Gastroesophageal sphincter (tissue), 4 donors: ENCODE data around the gene LMO1. TPM values are rescaled to one million over a fixed set of nuclear protein-coding genes. Genes with fewer than 3 reads are reported as not detected.
A peak's percentile ranks its signal among the peaks of the same experiment; 100 is the strongest.

Experiments
- ATAC-seq: fragments of 150-250 bp; one replicate; pipeline ENCODE4 v1.9.1; 2016; ENCODE audit warnings: mild to moderate bottlenecking, moderate library complexity
- H3K27ac ChIP-seq, 4 donors: fragments of 200-600 bp; sonication (generic) in 3 of 4; 1 replicate in 3 of 4; 2 replicates in 1 of 4; pipeline ENCODE4 v1.5.1; 2016 to 2019
- H3K27me3 ChIP-seq: fragments of 200-600 bp; sonication (generic); one replicate; pipeline ENCODE4 v1.5.1; 2019
- H3K36me3 ChIP-seq, 2 donors: fragments of 200-600 bp; sonication (generic); one replicate each; pipeline ENCODE4 v1.5.1; 2019; ENCODE audit warnings: control low read depth in 1 of 2
- H3K4me1 ChIP-seq, 3 donors: fragments of 200-600 bp; sonication (generic); 1 replicate in 2 of 3; 2 replicates in 1 of 3; pipeline ENCODE4 v1.5.1; 2016 to 2019; ENCODE audit warnings: control low read depth in 2 of 3
- H3K4me3 ChIP-seq, 2 donors: fragments of 200-600 bp; sonication (generic); one replicate each; pipeline ENCODE4 v1.5.1; 2019; ENCODE audit warnings: mild to moderate bottlenecking in 1 of 2, moderate library complexity in 1 of 2
- H3K9me3 ChIP-seq, 3 donors: fragments of 200-600 bp; sonication (generic); one replicate each; pipeline ENCODE4 v1.5.1; 2017 to 2019; ENCODE audit warnings: control low read depth in 2 of 3
- EP300 ChIP-seq: sonication (generic); formaldehyde crosslinking; IDR thresholded peaks from one replicate; pipeline ENCODE4 v1.6.1; 2017; ENCODE audit warnings: antibody characterized with exemption, mild to moderate bottlenecking
- POLR2A ChIP-seq, 2 donors: fragments of 450-650 bp; IDR thresholded peaks; one replicate each; pipeline ENCODE4 v1.6.1; 2017; ENCODE audit warnings: antibody characterized with exemption in 2 of 2, mild to moderate bottlenecking in 2 of 2, moderate library complexity in 1 of 2
- POLR2AphosphoS5 ChIP-seq: sonication (generic); formaldehyde crosslinking; IDR thresholded peaks from one replicate; pipeline ENCODE4 v1.6.1; 2017; ENCODE audit warnings: antibody characterized with exemption
- WGBS, 2 donors: methylation state at CpG; one replicate each; pipeline ENCODE4 v1.1.5; 2018; ENCODE audit warnings: low coverage in 1 of 2; 5-methylcytosine and 5-hydroxymethylcytosine counted together
- total RNA-seq, 4 donors: library from RNA; depleted of rRNA; stranded (reverse); fragments of >200 nt; gene quantifications; one replicate each; pipeline ENCODE4 v1.1.0, GENCODE V29; 2016
- TF ChIP-seq, protein P1 (sequence below), 4 experiments: fragments of 200-600 bp in 2 of 4; fragments of 450-650 bp in 2 of 4; sonication (generic) in 1 of 4; IDR thresholded peaks; one replicate each; pipeline ENCODE4 v1.5.1; 2017 to 2019; ENCODE audit warnings: antibody characterized with exemption in 4 of 4, mild to moderate bottlenecking in 2 of 4, moderate library complexity in 2 of 4

Gene LMO1
- total RNA-seq, 4 donors from 2014 or later, result not detected

DNA sequence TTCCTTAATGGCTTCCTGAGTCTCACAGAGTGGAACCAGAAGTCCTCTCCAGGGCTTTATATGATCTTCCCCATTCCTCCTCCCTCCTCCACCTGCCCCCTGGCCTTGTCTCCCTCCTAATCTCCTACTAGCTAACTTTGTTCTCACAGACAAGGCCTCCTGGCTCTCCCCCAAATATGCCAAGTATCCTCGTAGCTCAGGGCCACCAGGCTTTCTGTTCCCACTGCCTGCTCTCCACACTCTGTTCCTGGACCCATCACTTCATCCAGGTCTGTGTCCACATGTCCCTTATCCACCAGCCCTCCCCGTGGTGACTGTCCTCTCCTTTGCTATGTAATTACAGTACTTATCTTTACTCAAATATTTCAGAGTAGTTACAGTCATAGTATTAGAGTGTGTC lies 23.2 kb upstream of the LMO1 start:
- Histone ChIP-seq H3K9me3 (no peaks in the 10 kb centered on the region), H3K36me3 (no peaks in the 10 kb centered on the region), H3K4me1 (peaks cover 0 to 22% (median 3%) of the 10 kb centered on the region in 3 donors), H3K27me3 (no peaks in the 10 kb centered on the region), H3K27ac (no peak overlapping the region), H3K4me3 (no peak overlapping the region)
- no peak for ATAC-seq
- WGBS, 2 donors, result 25 to 63% methylated on average over 1 to 2 of the region's 2 CpGs
- TF ChIP-seq POLR2AphosphoS5 (no peak), EP300 (no peak), POLR2A (IDR thresholded peaks at IDR 0.05) (no peak)
- TF ChIP-seq, protein P1, sequence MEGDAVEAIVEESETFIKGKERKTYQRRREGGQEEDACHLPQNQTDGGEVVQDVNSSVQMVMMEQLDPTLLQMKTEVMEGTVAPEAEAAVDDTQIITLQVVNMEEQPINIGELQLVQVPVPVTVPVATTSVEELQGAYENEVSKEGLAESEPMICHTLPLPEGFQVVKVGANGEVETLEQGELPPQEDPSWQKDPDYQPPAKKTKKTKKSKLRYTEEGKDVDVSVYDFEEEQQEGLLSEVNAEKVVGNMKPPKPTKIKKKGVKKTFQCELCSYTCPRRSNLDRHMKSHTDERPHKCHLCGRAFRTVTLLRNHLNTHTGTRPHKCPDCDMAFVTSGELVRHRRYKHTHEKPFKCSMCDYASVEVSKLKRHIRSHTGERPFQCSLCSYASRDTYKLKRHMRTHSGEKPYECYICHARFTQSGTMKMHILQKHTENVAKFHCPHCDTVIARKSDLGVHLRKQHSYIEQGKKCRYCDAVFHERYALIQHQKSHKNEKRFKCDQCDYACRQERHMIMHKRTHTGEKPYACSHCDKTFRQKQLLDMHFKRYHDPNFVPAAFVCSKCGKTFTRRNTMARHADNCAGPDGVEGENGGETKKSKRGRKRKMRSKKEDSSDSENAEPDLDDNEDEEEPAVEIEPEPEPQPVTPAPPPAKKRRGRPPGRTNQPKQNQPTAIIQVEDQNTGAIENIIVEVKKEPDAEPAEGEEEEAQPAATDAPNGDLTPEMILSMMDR (IDR thresholded peaks at IDR 0.05), result no peak

DNA sequence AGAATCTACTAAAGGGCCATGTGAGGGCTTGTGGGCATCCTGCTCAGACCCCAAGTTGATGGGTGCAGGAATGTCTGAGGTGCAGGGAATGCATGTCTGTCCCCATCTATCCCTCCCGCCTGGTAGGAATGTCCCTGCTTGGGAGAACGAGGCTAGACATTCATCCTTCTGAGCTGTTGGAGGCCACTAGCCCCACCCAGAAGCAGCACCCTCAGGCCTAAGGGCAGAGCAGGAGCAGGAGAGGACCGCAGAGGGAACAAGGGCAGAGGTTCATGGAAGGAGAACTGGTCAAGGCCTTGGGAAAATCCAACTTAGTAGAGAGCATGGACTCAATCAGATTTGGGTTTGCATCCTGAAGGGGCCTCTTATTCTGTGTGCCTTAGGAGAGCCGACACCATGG lies 22.1 kb upstream of the LMO1 start:
- H3K27ac ChIP-seq, result no peak overlapping the region
- TF ChIP-seq, protein P1 (IDR thresholded peaks at IDR 0.05), result no peak
- TF ChIP-seq POLR2AphosphoS5 (no peak), POLR2A (IDR thresholded peaks at IDR 0.05) (no peak), EP300 (no peak)
- no peaks in the 10 kb centered on the region for H3K9me3 ChIP-seq
- peaks cover 0 to 22% (median 3%) of the 10 kb centered on the region in 3 donors for H3K4me1 ChIP-seq
- no peaks in the 10 kb centered on the region for H3K36me3 ChIP-seq
- no peak for ATAC-seq
- no peaks in the 10 kb centered on the region for H3K27me3 ChIP-seq
- 93 to 100% methylated on average over 1 to 4 of the region's 4 CpGs for WGBS, 2 donors
- H3K4me3 ChIP-seq, result no peak overlapping the region

DNA sequence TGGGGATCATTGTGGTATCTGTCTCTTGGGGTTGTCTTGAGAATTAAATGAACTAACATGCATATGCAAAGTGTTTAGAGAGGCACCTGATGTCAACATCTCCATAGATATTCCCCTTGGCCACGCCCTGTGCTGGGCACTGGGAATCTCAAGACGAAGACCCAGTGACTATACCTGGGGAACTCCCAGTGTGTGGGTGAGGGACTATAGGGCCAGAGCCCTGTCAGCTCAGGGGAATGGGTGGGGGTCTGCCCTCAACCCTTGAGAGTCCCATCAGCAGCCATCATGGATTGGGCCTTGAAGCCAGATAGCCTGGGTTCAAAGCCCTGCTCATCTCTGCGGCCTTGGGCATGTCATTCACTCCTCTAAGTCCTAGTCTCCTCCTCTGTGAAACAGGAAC lies 21.6 kb upstream of the LMO1 start:
- no peak overlapping the region for H3K4me3 ChIP-seq
- no peak for TF ChIP-seq POLR2A (IDR thresholded peaks at IDR 0.05)
- no peak for TF ChIP-seq EP300
- TF ChIP-seq, protein P1 (IDR thresholded peaks at IDR 0.05), result no peak
- H3K36me3 ChIP-seq, result no peaks in the 10 kb centered on the region
- no peak for ATAC-seq
- H3K27ac ChIP-seq, result no peak overlapping the region
- no peaks in the 10 kb centered on the region for H3K27me3 ChIP-seq
- no peaks in the 10 kb centered on the region for H3K9me3 ChIP-seq
- H3K4me1 ChIP-seq, result peaks cover 0 to 21% (median 3%) of the 10 kb centered on the region in 3 donors
- no CpG with 5 or more reads among the region's 3 CpGs for WGBS, 2 donors

DNA sequence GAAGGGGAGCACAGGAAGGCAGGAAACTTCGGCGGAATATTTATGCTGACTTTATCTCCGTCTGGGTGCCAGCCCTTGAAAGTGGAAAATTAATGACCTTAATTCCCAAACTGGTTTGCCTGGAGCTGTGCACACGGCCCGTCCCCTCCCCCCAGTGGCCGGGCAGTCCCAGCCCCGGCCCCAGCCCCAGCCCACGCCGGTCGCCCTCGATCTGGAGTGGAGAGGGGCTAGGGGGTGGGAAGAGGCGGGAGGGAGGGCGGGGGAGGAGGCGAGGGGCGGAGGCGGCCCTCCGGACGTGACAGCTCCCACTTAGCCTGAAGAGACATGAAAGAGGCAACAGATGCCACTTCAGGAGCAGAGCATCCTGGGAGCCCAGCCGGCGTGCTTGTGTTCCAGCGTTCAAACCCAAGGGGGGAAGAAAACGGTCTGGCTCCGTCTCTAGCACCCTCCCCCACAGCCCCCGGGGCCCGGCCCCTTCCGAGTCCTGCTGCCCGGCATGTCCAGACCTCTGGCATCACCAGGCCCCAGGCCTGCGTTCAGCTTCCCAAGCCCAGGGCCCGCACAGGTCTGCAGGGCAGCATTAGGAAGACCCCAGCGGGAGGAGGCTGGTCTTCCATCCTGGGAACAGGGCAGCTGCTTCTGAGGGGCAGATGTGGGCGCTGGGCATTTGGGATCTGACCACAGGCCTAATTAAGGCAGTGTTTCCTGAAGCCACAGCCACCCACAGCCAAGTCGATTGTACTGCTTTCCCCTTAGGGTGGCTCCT lies 20.0 kb upstream of the LMO1 start:
- 0 to 14% methylated on average over 3 to 4 of the region's 32 CpGs for WGBS, 2 donors
- H3K9me3 ChIP-seq, result no peaks in the 10 kb centered on the region
- H3K27me3 ChIP-seq, result no peaks in the 10 kb centered on the region
- no peaks in the 10 kb centered on the region for H3K36me3 ChIP-seq
- peak overlapping the region in 1 of 4 donors; percentile 50 for H3K27ac ChIP-seq
- TF ChIP-seq POLR2AphosphoS5, result no peak
- TF ChIP-seq POLR2A (IDR thresholded peaks at IDR 0.05), result no peak
- no peak for TF ChIP-seq EP300
- TF ChIP-seq, protein P1 (IDR thresholded peaks at IDR 0.05), result no peak
- H3K4me3 ChIP-seq, result peak overlapping the region in 1 of 2 donors; percentile 44
- no peak for ATAC-seq
- peaks cover 0 to 13% (median 3%) of the 10 kb centered on the region in 3 donors for H3K4me1 ChIP-seq

DNA sequence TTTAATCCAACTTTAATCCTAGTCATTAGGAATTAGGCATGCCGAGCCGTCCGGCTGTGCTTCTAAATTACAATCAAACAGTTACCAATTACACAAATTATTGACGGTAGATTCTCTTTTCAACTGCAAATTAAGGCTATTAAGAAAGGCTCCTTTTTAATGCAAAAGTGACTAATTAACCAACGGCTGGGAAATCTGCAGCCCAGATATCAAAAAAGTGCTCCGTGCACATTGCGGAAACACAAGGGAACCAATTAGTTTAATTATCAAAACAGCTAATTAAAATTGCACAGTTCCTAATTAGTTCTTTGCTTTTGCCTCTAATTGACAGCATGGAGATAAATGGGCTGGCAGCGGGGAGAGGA lies 19.4 kb upstream of the LMO1 start:
- Histone ChIP-seq H3K27me3 (no peaks in the 10 kb centered on the region), H3K27ac (no peak overlapping the region), H3K4me1 (peaks cover 0 to 13% (median 3%) of the 10 kb centered on the region in 3 donors), H3K4me3 (peak overlapping the region in 1 of 2 donors; percentile 44), H3K36me3 (no peaks in the 10 kb centered on the region), H3K9me3 (no peaks in the 10 kb centered on the region)
- WGBS, 2 donors, result 32 to 62% methylated on average over 8 of the region's 8 CpGs
- no peak for TF ChIP-seq POLR2AphosphoS5
- no peak for TF ChIP-seq EP300
- TF ChIP-seq, protein P1 (IDR thresholded peaks at IDR 0.05), result no peak
- no peak for TF ChIP-seq POLR2A (IDR thresholded peaks at IDR 0.05)
- no peak for ATAC-seq
